ENCODE measurements around the gene SHFL. TPM values are rescaled to one million over a fixed set of nuclear protein-coding genes. Genes with fewer than 3 reads are reported as not detected.

The SHFL gene
- total RNA-seq: 6.9 and 9.8 TPM in 2 replicates

GRCh38 chr19:10085641-10086590 is at the start of gene SHFL:
SHFL (plus strand) TSS chr19:10086317; CDS start chr19:10086428, 111 bp downstream.

GRCh38 chr19:10106100-10106936 is 20.2 kb downstream of the SHFL start, which contains the start of gene PPAN:
PPAN (plus strand) TSS chr19:10106362; CDS start chr19:10106395, 33 bp downstream.

DNA sequence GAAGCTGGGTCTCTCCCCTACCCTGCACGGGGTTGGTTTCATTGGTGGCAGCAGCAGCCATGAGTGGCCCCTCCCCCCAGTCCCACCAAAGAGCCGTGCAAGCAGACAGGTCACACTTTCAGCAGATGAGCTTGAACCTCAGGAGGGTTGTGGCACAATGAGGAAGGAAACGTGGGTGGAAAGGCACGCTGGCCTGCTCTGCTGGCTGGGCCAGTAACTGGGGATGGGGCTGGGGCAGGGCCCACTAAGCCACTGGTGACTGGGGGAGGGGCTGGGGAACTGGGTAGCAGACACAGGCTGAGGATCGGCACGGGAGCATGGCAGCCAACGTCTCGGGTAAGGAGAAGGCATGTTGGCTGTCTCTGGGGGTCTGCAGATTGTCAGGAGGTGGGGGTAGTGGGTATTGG is 25.3 kb downstream of the SHFL start, which contains the start of gene P2RY11:
TSS of gene P2RY11 (plus strand) at position 289 of the 407 bp plus-strand sequence. CDS start at position 318, 29 bp downstream.

Other genes with a start within 250 kb of the SHFL start
- 4.3 and 4.5 TPM in 2 replicates for gene OLFM2, start 149.8 kb upstream of the SHFL start, total RNA-seq
- 1.8 and 3.7 TPM in 2 replicates for gene COL5A3, start 75.8 kb upstream of the SHFL start, total RNA-seq
- gene RDH8, start 72.8 kb upstream of the SHFL start, total RNA-seq: not detected in 2 replicates
- gene ANGPTL6, start 16.4 kb downstream of the SHFL start, total RNA-seq: 0.14 TPM in 1 of 2 replicates, not detected in the other
- gene PPAN, start 20.0 kb downstream of the SHFL start, total RNA-seq: 41.8 and 53.1 TPM in 2 replicates
- 3.5 and 3.7 TPM in 2 replicates for gene P2RY11, start 25.4 kb downstream of the SHFL start, total RNA-seq
- gene EIF3G, start 33.6 kb downstream of the SHFL start, total RNA-seq: 231 and 254 TPM in 2 replicates
- gene DNMT1, start 108.6 kb downstream of the SHFL start, total RNA-seq: 76.6 and 103 TPM in 2 replicates
- 2.4 and 4.9 TPM in 2 replicates for gene S1PR2, start 145.0 kb downstream of the SHFL start, total RNA-seq
- 130 and 141 TPM in 2 replicates for gene MRPL4, start 165.9 kb downstream of the SHFL start, total RNA-seq
- gene ICAM1, start 184.8 kb downstream of the SHFL start, total RNA-seq: 2.8 and 3.2 TPM in 2 replicates
- 8.0 and 8.1 TPM in 2 replicates for gene ICAM4, start 200.6 kb downstream of the SHFL start, total RNA-seq
- 3.6 and 4.9 TPM in 2 replicates for gene ICAM5, start 203.6 kb downstream of the SHFL start, total RNA-seq
- 0.28 and 0.85 TPM in 2 replicates for gene ZGLP1, start 223.5 kb downstream of the SHFL start, total RNA-seq
- gene FDX2, start 229.7 kb downstream of the SHFL start, total RNA-seq: 33.3 and 40.1 TPM in 2 replicates
- 18.6 and 32.0 TPM in 2 replicates for gene RAVER1, start 247.2 kb downstream of the SHFL start, total RNA-seq